CD4-positive, alpha-beta T cell treated with Interleukin-15 for 1 hour (primary cell): ENCODE measurements around the gene PVALEF.
"Not testable (repeated sequence)": the region's sequence is repeated elsewhere in the genome, so short reads cannot be mapped to it uniquely, and the experiment has no call there.

Experiments used
- DNase-seq: peaks from one replicate; pipeline ENCODE4 v3.0.0-alpha.2; 2020

Gene PVALEF

GRCh38 chr17:81147701-81148100, 17.6 kb upstream of the PVALEF start:
- DNase-seq, result no peak

- no peak for DNase-seq
Measured at GRCh38 chr17:81148571-81148970, 16.7 kb upstream of the PVALEF start.

GRCh38 chr17:81148986-81149533, 16.2 kb upstream of the PVALEF start:
- DNase-seq, result peak; percentile 64

- DNase-seq, result peak; percentile 70
Measured at GRCh38 chr17:81150377-81151077, 14.8 kb upstream of the PVALEF start.

GRCh38 chr17:81151278-81151677, 14.0 kb upstream of the PVALEF start:
- DNase-seq, result no peak

- DNase-seq, result no peak
Measured at GRCh38 chr17:81152288-81152828, 12.9 kb upstream of the PVALEF start.

GRCh38 chr17:81153340-81153803, 11.9 kb upstream of the PVALEF start:
- peak; percentile 56 for DNase-seq

GRCh38 chr17:81154016-81154415, 11.3 kb upstream of the PVALEF start:
- DNase-seq, result not testable (repeated sequence)

GRCh38 chr17:81154961-81155360, 10.3 kb upstream of the PVALEF start:
- peak; percentile 24 for DNase-seq

- no peak for DNase-seq
Measured at GRCh38 chr17:81156866-81157805, 8.2 kb upstream of the PVALEF start.

GRCh38 chr17:81157848-81158687, 7.2 kb upstream of the PVALEF start:
- DNase-seq, result no peak

GRCh38 chr17:81158688-81159590, 6.4 kb upstream of the PVALEF start:
- DNase-seq, result no peak

- DNase-seq, result no peak
Measured at GRCh38 chr17:81159611-81160265, 5.6 kb upstream of the PVALEF start.

GRCh38 chr17:81160306-81160705, 5.0 kb upstream of the PVALEF start:
- peak; percentile 49 for DNase-seq

- no peak for DNase-seq
Measured at GRCh38 chr17:81160747-81161453, 4.4 kb upstream of the PVALEF start.

- DNase-seq, result no peak
Measured at GRCh38 chr17:81161536-81161935, 3.8 kb upstream of the PVALEF start.

- no peak for DNase-seq
Measured at GRCh38 chr17:81161972-81162371, 3.3 kb upstream of the PVALEF start.

- DNase-seq, result no peak
Measured at GRCh38 chr17:81162491-81162890, 2.8 kb upstream of the PVALEF start.

GRCh38 chr17:81163051-81163695, 2.1 kb upstream of the PVALEF start:
- no peak for DNase-seq
